SW480 (cell line): ENCODE measurements around the gene GNAS.
"Not testable (repeated sequence)": the region's sequence is repeated elsewhere in the genome, so short reads cannot be mapped to it uniquely, and the experiment has no call there.

Source experiments
- DNase-seq: peaks from one replicate; pipeline ENCODE4 v3.0.0-alpha.2; 2016; ENCODE audit warnings: low spot score

The GNAS gene

GRCh38 chr20:58932170-58932569 lies 79.7 kb downstream of the GNAS start:
- DNase-seq: no peak

- no peak for DNase-seq
Measured at GRCh38 chr20:58938078-58938477, 85.6 kb downstream of the GNAS start.

- no peak for DNase-seq
Measured at GRCh38 chr20:58938541-58938940, 86.0 kb downstream of the GNAS start.

- no peak for DNase-seq
Measured at GRCh38 chr20:58941471-58941870, 89.0 kb downstream of the GNAS start.

- DNase-seq: no peak
Measured at GRCh38 chr20:58942549-58942948, 90.0 kb downstream of the GNAS start.

- peak; percentile 27 for DNase-seq
Measured at GRCh38 chr20:58944610-58945009, 92.1 kb downstream of the GNAS start.

GRCh38 chr20:58945965-58946631 lies 93.6 kb downstream of the GNAS start:
- no peak for DNase-seq

GRCh38 chr20:58947797-58948388 lies 95.4 kb downstream of the GNAS start:
- not testable (repeated sequence) for DNase-seq

- DNase-seq: no peak
Measured at GRCh38 chr20:58950603-58951002, 98.1 kb downstream of the GNAS start.

GRCh38 chr20:58953050-58953449 lies 100.5 kb downstream of the GNAS start:
- DNase-seq: no peak

- no peak for DNase-seq
Measured at GRCh38 chr20:58956078-58956477, 103.6 kb downstream of the GNAS start.

GRCh38 chr20:58959652-58960051 lies 107.1 kb downstream of the GNAS start:
- DNase-seq: no peak
